K562 (cell line): Measurements from ENCODE around the gene ATP8A1. TPM values are rescaled to one million over a fixed set of nuclear protein-coding genes. Genes with fewer than 3 reads are reported as not detected.

ENCODE experiments used
- ATAC-seq: fragments of 200-7000 bp; cut with Tn5 transposase; 3 replicates; pipeline ENCODE4 v1.9.1; 2020; ENCODE audit warnings: moderate library complexity
- BruUV-seq: library from RNA; stranded (reverse); fragments of 400-500 nt; replicated peaks from 2 replicates; lab custom pipeline; 2021; lab: Mats Ljungman, UMichigan
- CTCF ChIA-PET: fragments of 300-600 bp; formaldehyde crosslinking; extraction: SDS; loops from one replicate; lab custom pipeline; 2021; ENCODE audit warnings: low intra/inter-chr PET ratio; lab: Yijun Ruan, JAX
- POLR2A ChIA-PET: fragments of 300-600, 350-650 bp; sonication (Branson Sonifier 250); formaldehyde crosslinking; extraction: SDS; loops from one replicate; lab custom pipeline; 2021; ENCODE audit warnings: antibody characterized with exemption, inconsistent platforms; lab: Yijun Ruan, JAX
- DNase-seq, 4 experiments: peaks; one replicate each; pipeline versions ENCODE4 v3.0.0 to v3.0.0-alpha.2; 2011 to 2018; ENCODE audit warnings: low spot score in 3 of 4, mixed read lengths in 3 of 4; ENCODE audit errors: extremely low read depth in 1 of 4
- FAIRE-seq: peaks from 2 replicates; lab custom pipeline; 2011; peaks lifted over from hg19 to GRCh38; lab: Jason Lieb, UNC
- H2AFZ ChIP-seq: 2 replicates; pipeline ENCODE4 v1.6.0; 2011; ENCODE audit warnings: low read depth, low read length, control low read depth, inconsistent platforms
- H3K27ac ChIP-seq: fragments of 200-600 bp; 3 replicates; pipeline ENCODE4 v1.8.0; 2011; ENCODE audit warnings: low read depth, mild to moderate bottlenecking, control low read depth, inconsistent platforms, low read length, moderate library complexity, mixed read lengths; ENCODE audit errors: extremely low read depth
- H3K27me3 ChIP-seq, 2 experiments: fragments of 300-600 bp in 1 of 2; 2 replicates in 1 of 2; 3 replicates in 1 of 2; pipeline versions ENCODE4 v1.6.0 to v1.8.0; 2011; ENCODE audit warnings: inconsistent platforms in 2 of 2, low read length in 2 of 2, mild to moderate bottlenecking in 1 of 2, mixed read lengths in 1 of 2, moderate library complexity in 1 of 2; ENCODE audit not compliant: control insufficient read depth in 2 of 2, insufficient read depth in 2 of 2
- H3K36me3 ChIP-seq: fragments of 300-600 bp; 3 replicates; pipeline ENCODE4 v1.8.0; 2011; ENCODE audit warnings: mild to moderate bottlenecking, low read length, inconsistent platforms; ENCODE audit not compliant: control insufficient read depth, insufficient read depth
- H3K4me1 ChIP-seq, 2 experiments: fragments of 200-600 bp in 1 of 2; replicated peaks in 1 of 2; 2 replicates in 1 of 2; 3 replicates in 1 of 2; pipeline versions ENCODE4 v1.5.1 to v1.8.0; 2011; ENCODE audit warnings: inconsistent platforms in 2 of 2, low read length in 2 of 2, mild to moderate bottlenecking in 1 of 2, mixed read lengths in 1 of 2, moderate library complexity in 1 of 2; ENCODE audit not compliant: control insufficient read depth in 2 of 2, insufficient read depth in 2 of 2
- H3K4me2 ChIP-seq: 2 replicates; pipeline ENCODE4 v1.6.1; 2011; ENCODE audit warnings: low read length, control low read depth, inconsistent platforms, mixed read lengths; ENCODE audit not compliant: insufficient read depth
- H3K4me3 ChIP-seq: fragments of 200-600 bp; sonication (generic), shearing (Covaris generic); 2 replicates; pipeline ENCODE4 v1.5.1; 2016; ENCODE audit warnings: control low read depth, inconsistent platforms
- H3K79me2 ChIP-seq: fragments of 200-600 bp; 3 replicates; pipeline ENCODE4 v1.8.0; 2011; ENCODE audit warnings: low read length, inconsistent platforms; ENCODE audit not compliant: control insufficient read depth, insufficient read depth
- H3K9ac ChIP-seq, 2 experiments: 2 replicates each; pipeline versions ENCODE4 v1.6.0 to v1.6.1; 2011; ENCODE audit warnings: low read depth in 2 of 2, low read length in 2 of 2, control low read depth in 1 of 2, inconsistent platforms in 1 of 2, mild to moderate bottlenecking in 1 of 2, mixed read lengths in 1 of 2; ENCODE audit not compliant: insufficient read depth in 1 of 2
- H3K9me1 ChIP-seq: one replicate; pipeline ENCODE4 v1.6.0; 2011; ENCODE audit warnings: inconsistent platforms, mild to moderate bottlenecking, low read length, moderate library complexity; ENCODE audit not compliant: control insufficient read depth, insufficient read depth
- H3K9me3 ChIP-seq: replicated peaks from 2 replicates; pipeline ENCODE4 v1.5.1; 2011; ENCODE audit warnings: low read depth, low read length, inconsistent platforms; ENCODE audit not compliant: control insufficient read depth, insufficient read depth
- H4K20me1 ChIP-seq: replicated peaks from 2 replicates; pipeline ENCODE4 v1.6.1; 2011; ENCODE audit warnings: low read length, inconsistent platforms, mixed read lengths; ENCODE audit not compliant: control insufficient read depth, insufficient read depth
- AFF4 ChIP-seq: sonication (generic); formaldehyde crosslinking; IDR thresholded peaks from 2 replicates; pipeline ENCODE4 v1.8.0; 2023; ENCODE audit warnings: mild to moderate bottlenecking, missing genetic modification reagents
- ARNT ChIP-seq, 2 experiments: fragments of 450-650 bp; IDR thresholded peaks; 2 replicates each; pipeline ENCODE4 v1.6.1; 2016; ENCODE audit warnings: mild to moderate bottlenecking in 1 of 2
- CEBPG ChIP-seq, 3 experiments: fragments of 200-800 bp in 1 of 3; sonication (Bioruptor generic) in 1 of 3; sonication (generic) in 1 of 3; formaldehyde crosslinking in 1 of 3; IDR thresholded peaks in 2 of 3; conservative IDR thresholded peaks in 1 of 3; 2 replicates each; pipeline versions ENCODE4 v1.6.1 to v1.8.0; 2016 to 2022; ENCODE audit warnings: missing compliant biosample characterization in 2 of 3, missing genetic modification characterization in 2 of 3, mild to moderate bottlenecking in 1 of 3, missing genetic modification reagents in 1 of 3
- DACH1 ChIP-seq: fragments of 450-650 bp; IDR thresholded peaks from 2 replicates; pipeline ENCODE4 v1.6.1; 2018; ENCODE audit not compliant: partially characterized antibody
- FOXK2 ChIP-seq, 2 experiments: fragments of 450-650 bp; IDR thresholded peaks in 1 of 2; conservative IDR thresholded peaks in 1 of 2; 2 replicates each; pipeline ENCODE4 v1.6.1; 2016; ENCODE audit warnings: low read depth in 2 of 2, mild to moderate bottlenecking in 1 of 2
- GATA2 ChIP-seq: sonication (generic); formaldehyde crosslinking; IDR thresholded peaks from 2 replicates; pipeline ENCODE4 v1.4.0; 2020; ENCODE audit warnings: mild to moderate bottlenecking, missing genetic modification reagents
- JUND ChIP-seq, 2 experiments: IDR thresholded peaks; 2 replicates in 1 of 2; 3 replicates in 1 of 2; pipeline ENCODE4 v1.6.1; 2011; ENCODE audit warnings: borderline replicate concordance in 2 of 2, low read depth in 2 of 2, low read length in 2 of 2, improper control_type of control experiment in 1 of 2, missing biosample characterization in 1 of 2, missing genetic modification characterization in 1 of 2, missing genetic modification reagents in 1 of 2
- RBM17 ChIP-seq: fragments of 200-400 bp; formaldehyde crosslinking; IDR thresholded peaks from 2 replicates; pipeline ENCODE4 v1.6.1; 2017; ENCODE audit warnings: low read depth, mild to moderate bottlenecking, low read length, borderline replicate concordance
- SAFB ChIP-seq: fragments of 200-400 bp; formaldehyde crosslinking; IDR thresholded peaks from 2 replicates; pipeline ENCODE4 v1.6.1; 2017; ENCODE audit warnings: low read depth, low read length, borderline replicate concordance
- SMAD3 ChIP-seq: fragments of 450-650 bp; formaldehyde crosslinking; conservative IDR thresholded peaks from 2 replicates; pipeline ENCODE4 v1.4.0; 2020; ENCODE audit warnings: mild to moderate bottlenecking
- SRF ChIP-seq, 2 experiments: fragments of 250-450, 450-650 bp in 1 of 2; sonication (Bioruptor Pico) in 1 of 2; sonication (generic) in 1 of 2; formaldehyde crosslinking; IDR thresholded peaks; 2 replicates each; pipeline versions ENCODE4 v1.5.0 to v1.5.1; 2020 to 2022; ENCODE audit warnings: mild to moderate bottlenecking in 1 of 2, missing genetic modification reagents in 1 of 2
- SRSF1 ChIP-seq: fragments of 200-400 bp; formaldehyde crosslinking; IDR thresholded peaks from 2 replicates; pipeline ENCODE4 v1.6.1; 2017; ENCODE audit warnings: mild to moderate bottlenecking, low read depth, low read length, moderate library complexity
- TAF15 ChIP-seq: fragments of 200-400 bp; formaldehyde crosslinking; IDR thresholded peaks from 2 replicates; pipeline ENCODE4 v1.6.1; 2017; ENCODE audit warnings: mild to moderate bottlenecking, low read depth, low read length, moderate library complexity
- ZBTB17 ChIP-seq: fragments of 450-650 bp; formaldehyde crosslinking; IDR thresholded peaks from 2 replicates; pipeline ENCODE4 v1.4.0; 2020; ENCODE audit warnings: mild to moderate bottlenecking
- ZNF263 ChIP-seq: sonication (generic); formaldehyde crosslinking; IDR thresholded peaks from 2 replicates; pipeline ENCODE4 v1.8.0; 2022; ENCODE audit warnings: mild to moderate bottlenecking, missing genetic modification reagents, borderline replicate concordance
- ZNF384 ChIP-seq: IDR thresholded peaks from 2 replicates; pipeline ENCODE4 v1.6.1; 2012; ENCODE audit warnings: low read depth, low read length, improper control_type of control experiment
- WGBS: fragments of 100-300 bp; shearing (Covaris generic); methylation state at CpG from one replicate; pipeline ENCODE4 v1.1.6; 2016; ENCODE audit warnings: low coverage, mixed read lengths; ENCODE audit not compliant: insufficient coverage; ENCODE audit errors: missing lambda C conversion rate; 5-methylcytosine and 5-hydroxymethylcytosine counted together
- in situ Hi-C: fragments of 300-500 bp; cut with MboI; formaldehyde crosslinking; loops from 4 replicates; pipeline ENCODE4 v1.15.0; 2018; ENCODE audit warnings: inconsistent platforms, mixed read lengths
- intact Hi-C: fragments of 100-400 bp; cut with micrococcal nuclease; formaldehyde crosslinking; loops from 2 replicates; pipeline ENCODE4 v1.14.2; 2022
- polyA plus RNA-seq, 8 experiments: library from polyadenylated mRNA; depleted of rRNA in 4 of 8; stranded (reverse) in 5 of 8; unstranded in 3 of 8; fragments of >200 nt; fragmentation: Nextera tagmentation in 2 of 8; fragmentation: Illumina TruSeq in 1 of 8; extraction: Ambion mirVana in 2 of 8; extraction: Trizol in 1 of 8; gene quantifications; 2 replicates each; pipeline versions ENCODE4 v1.2.1 to v1.2.3, GENCODE V29; 2011 to 2014; ENCODE audit warnings: inconsistent platforms in 1 of 8, missing spikeins in 1 of 8
- total RNA-seq, 7 experiments: library from RNA; depleted of rRNA in 6 of 7; stranded (reverse); fragments of >200 nt in 6 of 7; fragmentation: Illumina TruSeq in 2 of 7; extraction: Trizol in 2 of 7; gene quantifications; 2 replicates each; pipeline versions ENCODE4 v1.2.1 to v1.2.3, GENCODE V29; 2011 to 2021; ENCODE audit warnings: low replicate concordance in 1 of 7
- TF ChIP-seq, protein P1 (sequence below): fragments of 450-650 bp; conservative IDR thresholded peaks from 2 replicates; pipeline ENCODE4 v1.6.1; 2016; ENCODE audit warnings: missing genetic modification characterization, low read depth, mild to moderate bottlenecking, control low read depth, missing compliant biosample characterization

Gene ATP8A1
- total and polyA plus RNA-seq, 9 of the 15 experiments (the other 6 are each of a cell fraction or from before 2014, with no cell fraction given), result 0.05 to 0.29 (median 0.07) TPM; not detected in 2

DNA sequence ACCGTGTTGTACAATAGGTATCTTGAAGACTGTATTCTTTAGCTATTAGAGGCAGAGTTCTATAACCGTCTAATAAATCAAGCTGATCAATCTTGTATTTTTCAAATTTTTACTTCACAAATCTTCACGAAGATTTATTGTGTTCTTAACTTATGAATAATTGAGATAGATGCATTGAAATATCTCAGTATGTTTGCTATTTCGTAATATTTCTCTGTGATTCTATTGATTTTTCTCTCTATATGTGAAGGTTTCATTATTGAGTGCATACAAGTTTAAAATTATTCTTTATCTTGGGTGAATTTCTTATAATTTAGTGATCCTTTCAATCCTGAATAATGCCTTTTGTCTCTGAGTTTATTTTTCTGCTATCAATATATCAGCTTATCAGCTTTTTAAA, 279.4 kb downstream of the ATP8A1 start:
- ChIA-PET CTCF (no interaction called here), POLR2A (interaction anchor here (1.2 kb wide), 1 partner anchor 10 kb away, joined by 3 read pairs; no protein-coding TSS in a partner anchor)
- BruUV-seq, result no TSS peak
- Histone ChIP-seq H3K79me2 (no peaks in the 10 kb centered on the region), H4K20me1 (no peaks in the 10 kb centered on the region), H2AFZ (no peak overlapping the region), H3K9me1 (no peaks in the 10 kb centered on the region), H3K36me3 (no peaks in the 10 kb centered on the region), H3K27ac (no peak overlapping the region), H3K9ac (no peak overlapping the region), H3K9me3 (no peaks in the 10 kb centered on the region), H3K27me3 (no peaks in the 10 kb centered on the region), H3K4me3 (no peak overlapping the region), H3K4me2 (no peak overlapping the region), H3K4me1 (no peaks in the 10 kb centered on the region)
- WGBS, result 1% methylated on average over 4 of the region's 4 CpGs
- intact Hi-C loops (no loop called here), in situ Hi-C loops (no loop called here)
- FAIRE-seq (no peak), DNase-seq (no peak), ATAC-seq (no peak)
- no peak for TF ChIP-seq RBM17
- no peak for TF ChIP-seq ZBTB17
- no peak for TF ChIP-seq FOXK2 (conservative IDR thresholded peaks at IDR 0.05 in 1 of 2, IDR thresholded peaks at IDR 0.05 in 1 of 2; ENCODE audit: low read depth in 2 of 2)
- TF ChIP-seq AFF4 (CRISPR knock-in tag), result no peak
- TF ChIP-seq DACH1, result no peak
- TF ChIP-seq SRF (CRISPR knock-in tag; IDR thresholded peaks at IDR 0.05), result no peak
- TF ChIP-seq ZNF263 (CRISPR knock-in tag), result no peak
- TF ChIP-seq TAF15, result no peak
- no peak for TF ChIP-seq GATA2 (CRISPR knock-in tag)
- TF ChIP-seq SAFB, result no peak
- TF ChIP-seq SRSF1, result no peak
- no peak for TF ChIP-seq SMAD3
- no peak for TF ChIP-seq CEBPG (CRISPR knock-in tag; IDR thresholded peaks at IDR 0.05)
- 0 out of 4 replicates have a peak, but pooled peaks of 1 of the 2 experiments have one; percentile 54 for TF ChIP-seq CEBPG (tag; conservative IDR thresholded peaks at IDR 0.05 in 1 of 2, IDR thresholded peaks at IDR 0.05 in 1 of 2)
- no peak for TF ChIP-seq JUND (IDR thresholded peaks at IDR 0.05; ENCODE audit: borderline replicate concordance, low read depth, low read length)
- no peak for TF ChIP-seq JUND (tag; IDR thresholded peaks at IDR 0.05; ENCODE audit: borderline replicate concordance, low read depth, low read length)
- TF ChIP-seq ARNT (IDR thresholded peaks at IDR 0.05), result no peak
- TF ChIP-seq, protein P1, sequence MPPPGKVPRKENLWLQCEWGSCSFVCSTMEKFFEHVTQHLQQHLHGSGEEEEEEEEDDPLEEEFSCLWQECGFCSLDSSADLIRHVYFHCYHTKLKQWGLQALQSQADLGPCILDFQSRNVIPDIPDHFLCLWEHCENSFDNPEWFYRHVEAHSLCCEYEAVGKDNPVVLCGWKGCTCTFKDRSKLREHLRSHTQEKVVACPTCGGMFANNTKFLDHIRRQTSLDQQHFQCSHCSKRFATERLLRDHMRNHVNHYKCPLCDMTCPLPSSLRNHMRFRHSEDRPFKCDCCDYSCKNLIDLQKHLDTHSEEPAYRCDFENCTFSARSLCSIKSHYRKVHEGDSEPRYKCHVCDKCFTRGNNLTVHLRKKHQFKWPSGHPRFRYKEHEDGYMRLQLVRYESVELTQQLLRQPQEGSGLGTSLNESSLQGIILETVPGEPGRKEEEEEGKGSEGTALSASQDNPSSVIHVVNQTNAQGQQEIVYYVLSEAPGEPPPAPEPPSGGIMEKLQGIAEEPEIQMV (tag), result no peak
- no peak for TF ChIP-seq ZNF384
